Endothelial cell of umbilical vein (primary cell): ENCODE measurements around the gene IL25. TPM values are rescaled to one million over a fixed set of nuclear protein-coding genes. Genes with fewer than 3 reads are reported as not detected.
A peak's percentile ranks its signal among the peaks of the same experiment; 100 is the strongest.

ENCODE experiments used
- BruUV-seq: library from RNA; stranded (reverse); fragments of 400-500 nt; replicated peaks from 2 replicates; lab custom pipeline; 2021; lab: Mats Ljungman, UMichigan
- CTCF ChIA-PET: fragments of 300-600, 350-600 bp; sonication (Branson Sonifier 250); formaldehyde crosslinking; loops from one replicate; lab custom pipeline; 2021; ENCODE audit warnings: antibody characterized with exemption, inconsistent platforms; lab: Charles Lee
- POLR2A ChIA-PET: fragments of 300-600, 350-600 bp; sonication (Branson Sonifier 250); formaldehyde crosslinking; loops from one replicate; lab custom pipeline; 2021; ENCODE audit warnings: antibody characterized with exemption, inconsistent platforms; lab: Charles Lee
- DNase-seq: peaks from one replicate; pipeline ENCODE4 v3.0.0-alpha.2; 2011; ENCODE audit warnings: low read depth, low spot score
- FAIRE-seq: peaks from 2 replicates; lab custom pipeline; 2011; peaks lifted over from hg19 to GRCh38; lab: Jason Lieb, UNC
- H2AFZ ChIP-seq: 2 replicates; pipeline ENCODE4 v1.6.0; 2012; ENCODE audit warnings: low read depth, low read length, control low read depth, inconsistent platforms
- H3K27ac ChIP-seq: 2 replicates; pipeline ENCODE4 v1.5.1; 2011; ENCODE audit warnings: low read depth, mild to moderate bottlenecking, control low read depth, low read length, moderate library complexity; ENCODE audit not compliant: insufficient read depth
- H3K27me3 ChIP-seq, 2 experiments: 2 replicates each; pipeline versions ENCODE4 v1.6.0 to v1.6.1; 2011; ENCODE audit warnings: low read length in 2 of 2, mixed read lengths in 1 of 2; ENCODE audit not compliant: control insufficient read depth in 2 of 2, insufficient read depth in 2 of 2
- H3K36me3 ChIP-seq, 2 experiments: 2 replicates in 1 of 2; 3 replicates in 1 of 2; pipeline ENCODE4 v1.5.1; 2011; ENCODE audit warnings: low read length in 2 of 2, mild to moderate bottlenecking in 1 of 2, moderate library complexity in 1 of 2; ENCODE audit not compliant: control insufficient read depth in 2 of 2, insufficient read depth in 2 of 2; ENCODE audit errors: extremely low read depth in 1 of 2
- H3K4me1 ChIP-seq: 3 replicates; pipeline ENCODE4 v1.5.1; 2011; ENCODE audit warnings: mild to moderate bottlenecking, low read length; ENCODE audit not compliant: control insufficient read depth, insufficient read depth; ENCODE audit errors: extremely low read depth
- H3K4me2 ChIP-seq: 2 replicates; pipeline ENCODE4 v1.6.1; 2011; ENCODE audit warnings: low read length, control low read depth, mixed read lengths; ENCODE audit not compliant: insufficient read depth
- H3K4me3 ChIP-seq, 3 experiments: fragments of 200-600 bp in 1 of 3; sonication (generic), shearing (Covaris generic) in 1 of 3; replicated peaks in 1 of 3; 2 replicates each; pipeline ENCODE4 v1.5.1; 2011 to 2016; ENCODE audit warnings: control low read depth in 3 of 3, low read length in 3 of 3, mild to moderate bottlenecking in 2 of 3, inconsistent platforms in 1 of 3, low read depth in 1 of 3, moderate library complexity in 1 of 3; ENCODE audit not compliant: insufficient read depth in 1 of 3
- H3K79me2 ChIP-seq: 2 replicates; pipeline ENCODE4 v1.6.0; 2012; ENCODE audit warnings: low read length, inconsistent platforms; ENCODE audit not compliant: control insufficient read depth, insufficient read depth
- H3K9ac ChIP-seq: replicated peaks from 2 replicates; pipeline ENCODE3; 2011; ENCODE audit warnings: low read length, control low read depth; ENCODE audit not compliant: insufficient read depth; ENCODE audit errors: extremely low read depth
- H3K9me1 ChIP-seq: replicated peaks from 3 replicates; pipeline ENCODE4 v1.6.0; 2011; ENCODE audit warnings: mild to moderate bottlenecking, low read length; ENCODE audit not compliant: control insufficient read depth, insufficient read depth; ENCODE audit errors: extremely low read depth
- H3K9me3 ChIP-seq: replicated peaks from 2 replicates; pipeline ENCODE4 v1.5.1; 2012; ENCODE audit warnings: low read length, inconsistent platforms; ENCODE audit not compliant: control insufficient read depth, insufficient read depth
- H4K20me1 ChIP-seq: replicated peaks from 2 replicates; pipeline ENCODE3; 2011; ENCODE audit warnings: mild to moderate bottlenecking, low read length; ENCODE audit not compliant: control insufficient read depth, insufficient read depth; ENCODE audit errors: extremely low read depth
- EZH2 ChIP-seq: IDR thresholded peaks from 2 replicates; pipeline ENCODE4 v1.6.1; 2012; ENCODE audit warnings: borderline replicate concordance, low read depth, mild to moderate bottlenecking, moderate library complexity, low read length, inconsistent platforms; ENCODE audit not compliant: severe bottlenecking
- POLR2A ChIP-seq: IDR thresholded peaks from 2 replicates; pipeline ENCODE4 v1.6.1; 2012; ENCODE audit warnings: low read depth, mild to moderate bottlenecking, control low read depth, low read length
- dilution Hi-C: fragments of 300-500 bp; cut with MboI; formaldehyde crosslinking; loops from one replicate; pipeline ENCODE4 v1.15.0; 2019; ENCODE audit warnings: low sequenced_read_pairs; ENCODE audit not compliant: extremely low pct_ligation_motif_present
- intact Hi-C: fragments of 100-400 bp; cut with micrococcal nuclease; formaldehyde crosslinking; loops from one replicate; pipeline ENCODE4 v1.10.0; 2022
- polyA plus RNA-seq, 4 experiments: library from polyadenylated mRNA; depleted of rRNA in 3 of 4; stranded (reverse) in 3 of 4; unstranded in 1 of 4; fragments of >200 nt; gene quantifications; 2 replicates each; pipeline versions ENCODE4 v1.2.1 to v1.2.3, GENCODE V29; 2011 to 2012; ENCODE audit warnings: missing spikeins in 1 of 4
- total RNA-seq: library from RNA; stranded (reverse); gene quantifications from 2 replicates; pipeline ENCODE4 v1.2.3, GENCODE V29; 2021
- TF ChIP-seq, protein P1 (sequence below), 2 donors: IDR thresholded peaks; 1 replicate in 1 of 2; 2 replicates in 1 of 2; pipeline ENCODE4 v1.5.1; 2011; ENCODE audit warnings: low read length in 2 of 2, mild to moderate bottlenecking in 2 of 2, moderate library complexity in 2 of 2, control low read depth in 1 of 2, inconsistent platforms in 1 of 2, low read depth in 1 of 2; ENCODE audit not compliant: insufficient read depth in 1 of 2; ENCODE audit errors: extremely low read depth in 1 of 2

IL25 gene
- total and polyA plus RNA-seq, 2 donors (not counting 3 experiments of a cell fraction or from before 2014, with no cell fraction given) = not detected

DNA sequence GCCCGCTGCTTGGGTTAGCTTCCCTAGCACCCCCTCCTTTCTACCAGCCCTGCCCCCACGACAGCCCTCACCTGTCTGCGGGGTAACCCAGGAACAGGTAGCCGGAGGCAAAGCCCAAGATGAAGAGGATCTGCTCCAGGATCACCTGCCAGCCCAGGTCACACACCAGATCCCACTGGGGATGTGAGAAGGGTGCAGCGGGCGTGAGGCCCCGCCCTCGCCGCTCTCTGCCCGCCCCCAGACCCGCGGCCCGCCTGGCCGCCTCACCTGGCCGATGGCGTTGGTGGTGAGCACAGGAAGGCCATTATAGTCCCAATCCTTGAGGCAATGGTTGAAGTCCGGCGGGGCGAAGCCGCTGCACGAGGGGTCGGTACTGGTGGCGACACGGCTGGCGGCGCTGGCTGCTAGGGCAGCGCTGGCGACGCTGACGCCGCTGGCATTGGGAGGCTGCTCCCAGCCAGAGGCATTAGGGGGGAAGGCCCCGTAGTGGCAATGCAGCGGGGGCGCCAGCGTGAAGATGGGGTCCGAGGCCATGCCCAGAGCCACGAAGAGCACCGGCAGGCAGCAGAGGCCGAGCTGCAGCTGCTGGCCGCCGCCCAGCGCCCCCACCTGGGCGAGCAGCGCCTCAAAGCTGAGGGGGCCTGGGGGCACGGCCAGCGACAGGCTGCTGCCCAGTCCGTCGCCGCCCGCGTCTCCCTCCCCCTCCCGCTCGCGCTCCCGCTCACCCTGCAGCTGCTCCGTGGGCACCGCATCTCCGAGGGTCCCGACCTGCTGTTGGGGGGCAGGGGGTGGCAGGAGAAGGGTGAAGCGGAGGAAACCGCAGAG lies 20.7 kb upstream of the IL25 start:
- DNase-seq (no peak), FAIRE-seq (no peak)
- H3K79me2 ChIP-seq = no peaks in the 10 kb centered on the region
- ChIA-PET CTCF (interaction anchor here (0.6 to 1.9 kb wide), 6 partner anchors 17 to 289 kb away, joined by 3 to 7 read pairs (median 4); no protein-coding TSS in a partner anchor), POLR2A (no interaction called here)
- peak overlapping the region in 1 of 3 experiments; percentile 45 for H3K4me3 ChIP-seq
- no peaks in the 10 kb centered on the region for H3K4me1 ChIP-seq
- intact Hi-C loops = no loop called here
- no peak for TF ChIP-seq POLR2A
- TF ChIP-seq, protein P1, sequence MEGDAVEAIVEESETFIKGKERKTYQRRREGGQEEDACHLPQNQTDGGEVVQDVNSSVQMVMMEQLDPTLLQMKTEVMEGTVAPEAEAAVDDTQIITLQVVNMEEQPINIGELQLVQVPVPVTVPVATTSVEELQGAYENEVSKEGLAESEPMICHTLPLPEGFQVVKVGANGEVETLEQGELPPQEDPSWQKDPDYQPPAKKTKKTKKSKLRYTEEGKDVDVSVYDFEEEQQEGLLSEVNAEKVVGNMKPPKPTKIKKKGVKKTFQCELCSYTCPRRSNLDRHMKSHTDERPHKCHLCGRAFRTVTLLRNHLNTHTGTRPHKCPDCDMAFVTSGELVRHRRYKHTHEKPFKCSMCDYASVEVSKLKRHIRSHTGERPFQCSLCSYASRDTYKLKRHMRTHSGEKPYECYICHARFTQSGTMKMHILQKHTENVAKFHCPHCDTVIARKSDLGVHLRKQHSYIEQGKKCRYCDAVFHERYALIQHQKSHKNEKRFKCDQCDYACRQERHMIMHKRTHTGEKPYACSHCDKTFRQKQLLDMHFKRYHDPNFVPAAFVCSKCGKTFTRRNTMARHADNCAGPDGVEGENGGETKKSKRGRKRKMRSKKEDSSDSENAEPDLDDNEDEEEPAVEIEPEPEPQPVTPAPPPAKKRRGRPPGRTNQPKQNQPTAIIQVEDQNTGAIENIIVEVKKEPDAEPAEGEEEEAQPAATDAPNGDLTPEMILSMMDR (IDR thresholded peaks at IDR 0.05; ENCODE audit: extremely low read depth in 1 of 2, insufficient read depth in 1 of 2, low read depth in 1 of 2, low read length in 2 of 2) = peak in 1 of 2 donors; percentile 8
- peak; percentile 83 for TF ChIP-seq EZH2
- dilution Hi-C loops = no loop called here
- no peaks in the 10 kb centered on the region for H3K9me3 ChIP-seq
- H2AFZ ChIP-seq = peak overlapping the region; percentile 50
- no peak overlapping the region for H3K9ac ChIP-seq
- H4K20me1 ChIP-seq = no peaks in the 10 kb centered on the region
- no peaks in the 10 kb centered on the region for H3K9me1 ChIP-seq
- no peak overlapping the region for H3K27ac ChIP-seq
- H3K4me2 ChIP-seq = no peak overlapping the region
- peaks cover 32 to 36% of the 10 kb centered on the region in 2 experiments for H3K27me3 ChIP-seq
- BruUV-seq = no TSS peak
- H3K36me3 ChIP-seq = no peaks in the 10 kb centered on the region
